Loucy (cell line): ENCODE data around the gene IL16.

Experiments
- H2AFZ ChIP-seq: fragments of 200-600 bp; sonication (generic); 2 replicates; pipeline ENCODE4 v1.6.0; 2016; ENCODE audit warnings: antibody characterized with exemption, mild to moderate bottlenecking, low read length, moderate library complexity
- H3F3A ChIP-seq: fragments of 200-600 bp; 2 replicates; pipeline ENCODE4 v1.6.0; 2016; ENCODE audit warnings: antibody characterized with exemption, low read depth, mild to moderate bottlenecking
- H3K27me3 ChIP-seq: fragments of 200-600 bp; sonication (generic); 2 replicates; pipeline ENCODE4 v1.6.1; 2014; ENCODE audit warnings: low read length, mild to moderate bottlenecking; ENCODE audit not compliant: insufficient read depth, poor library complexity, severe bottlenecking
- H3K36me3 ChIP-seq: fragments of 200-600 bp; sonication (generic); 2 replicates; pipeline ENCODE4 v1.6.1; 2016; ENCODE audit warnings: low read length; ENCODE audit not compliant: insufficient read depth
- H3K4me1 ChIP-seq: fragments of 200-600 bp; sonication (generic); 2 replicates; pipeline ENCODE4 v1.5.1; 2014; ENCODE audit warnings: low read length, mild to moderate bottlenecking; ENCODE audit not compliant: insufficient read depth, poor library complexity, severe bottlenecking
- H3K4me2 ChIP-seq: fragments of 200-600 bp; sonication (generic); 2 replicates; pipeline ENCODE4 v1.6.0; 2014; ENCODE audit warnings: antibody characterized with exemption, low read length, low read depth, mild to moderate bottlenecking; ENCODE audit not compliant: poor library complexity, severe bottlenecking
- H3K4me3 ChIP-seq: fragments of 200-600 bp; sonication (generic); 2 replicates; pipeline ENCODE4 v1.5.1; 2014; ENCODE audit warnings: low read length, mild to moderate bottlenecking, mixed read lengths; ENCODE audit not compliant: poor library complexity, severe bottlenecking
- H3K79me2 ChIP-seq: fragments of 200-600 bp; sonication (generic); 2 replicates; pipeline ENCODE4 v1.6.1; 2014; ENCODE audit warnings: low read length; ENCODE audit not compliant: insufficient read depth
- H3K9ac ChIP-seq: fragments of 200-600 bp; sonication (generic); 2 replicates; pipeline ENCODE4 v1.6.0; 2014; ENCODE audit warnings: mild to moderate bottlenecking, low read depth, low read length, moderate library complexity; ENCODE audit not compliant: poor library complexity, severe bottlenecking
- H3K9me2 ChIP-seq: fragments of 200-600 bp; sonication (generic); replicated peaks from 2 replicates; pipeline ENCODE4 v1.6.1; 2016; ENCODE audit warnings: low read depth, low read length, mixed read lengths
- H3K9me3 ChIP-seq: fragments of 200-600 bp; sonication (generic); 2 replicates; pipeline ENCODE4 v1.6.1; 2014; ENCODE audit warnings: mild to moderate bottlenecking, antibody characterized with exemption, low read length, low read depth; ENCODE audit not compliant: insufficient read depth
- H4K20me1 ChIP-seq: fragments of 200-600 bp; sonication (generic); 2 replicates; pipeline ENCODE4 v1.6.0; 2014; ENCODE audit warnings: antibody characterized with exemption, low read length, mild to moderate bottlenecking; ENCODE audit not compliant: insufficient read depth, poor library complexity, severe bottlenecking
- EZH2phosphoT487 ChIP-seq: fragments of 200-600 bp; IDR thresholded peaks from 2 replicates; pipeline ENCODE4 v1.6.1; 2018; ENCODE audit warnings: antibody characterized with exemption, mild to moderate bottlenecking, moderate library complexity, borderline replicate concordance
- TF ChIP-seq, protein P1 (sequence below): fragments of 200-600 bp; sonication (generic); conservative IDR thresholded peaks from 2 replicates; pipeline ENCODE4 v1.5.1; 2014; ENCODE audit warnings: mild to moderate bottlenecking, antibody characterized with exemption, low read length

The IL16 gene

DNA sequence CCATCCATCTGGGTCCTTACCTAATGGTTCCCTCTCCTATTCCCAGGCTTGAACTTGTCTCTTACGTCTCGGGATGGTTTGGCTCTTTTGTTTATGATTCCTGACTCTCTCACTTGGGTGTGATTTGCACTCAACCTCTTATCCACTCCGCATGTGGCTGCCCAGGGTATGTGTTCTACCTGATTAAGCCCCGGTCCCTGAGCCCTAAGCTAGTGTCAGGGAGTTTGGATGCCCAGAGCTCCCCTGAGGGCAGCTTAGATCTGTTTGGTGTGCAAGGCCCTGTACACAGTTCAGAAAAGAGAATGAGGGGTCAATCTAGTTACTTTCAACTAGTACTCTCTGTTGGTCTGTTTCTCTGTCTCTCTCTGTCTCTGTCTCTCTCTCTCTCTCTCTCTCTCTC is 143.2 kb downstream of the IL16 start:
- TF ChIP-seq, protein P1, sequence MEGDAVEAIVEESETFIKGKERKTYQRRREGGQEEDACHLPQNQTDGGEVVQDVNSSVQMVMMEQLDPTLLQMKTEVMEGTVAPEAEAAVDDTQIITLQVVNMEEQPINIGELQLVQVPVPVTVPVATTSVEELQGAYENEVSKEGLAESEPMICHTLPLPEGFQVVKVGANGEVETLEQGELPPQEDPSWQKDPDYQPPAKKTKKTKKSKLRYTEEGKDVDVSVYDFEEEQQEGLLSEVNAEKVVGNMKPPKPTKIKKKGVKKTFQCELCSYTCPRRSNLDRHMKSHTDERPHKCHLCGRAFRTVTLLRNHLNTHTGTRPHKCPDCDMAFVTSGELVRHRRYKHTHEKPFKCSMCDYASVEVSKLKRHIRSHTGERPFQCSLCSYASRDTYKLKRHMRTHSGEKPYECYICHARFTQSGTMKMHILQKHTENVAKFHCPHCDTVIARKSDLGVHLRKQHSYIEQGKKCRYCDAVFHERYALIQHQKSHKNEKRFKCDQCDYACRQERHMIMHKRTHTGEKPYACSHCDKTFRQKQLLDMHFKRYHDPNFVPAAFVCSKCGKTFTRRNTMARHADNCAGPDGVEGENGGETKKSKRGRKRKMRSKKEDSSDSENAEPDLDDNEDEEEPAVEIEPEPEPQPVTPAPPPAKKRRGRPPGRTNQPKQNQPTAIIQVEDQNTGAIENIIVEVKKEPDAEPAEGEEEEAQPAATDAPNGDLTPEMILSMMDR: no peak
- no peak for TF ChIP-seq EZH2phosphoT487
- Histone ChIP-seq H3F3A (no peaks in the 10 kb centered on the region), H3K4me3 (no peak overlapping the region), H4K20me1 (no peaks in the 10 kb centered on the region), H3K4me2 (no peak overlapping the region), H3K4me1 (peaks cover 4% of the 10 kb centered on the region), H3K9ac (no peak overlapping the region), H3K9me2 (no peaks in the 10 kb centered on the region), H3K36me3 (no peaks in the 10 kb centered on the region), H3K79me2 (no peaks in the 10 kb centered on the region), H2AFZ (no peak overlapping the region), H3K9me3 (no peaks in the 10 kb centered on the region), H3K27me3 (no peaks in the 10 kb centered on the region)

DNA sequence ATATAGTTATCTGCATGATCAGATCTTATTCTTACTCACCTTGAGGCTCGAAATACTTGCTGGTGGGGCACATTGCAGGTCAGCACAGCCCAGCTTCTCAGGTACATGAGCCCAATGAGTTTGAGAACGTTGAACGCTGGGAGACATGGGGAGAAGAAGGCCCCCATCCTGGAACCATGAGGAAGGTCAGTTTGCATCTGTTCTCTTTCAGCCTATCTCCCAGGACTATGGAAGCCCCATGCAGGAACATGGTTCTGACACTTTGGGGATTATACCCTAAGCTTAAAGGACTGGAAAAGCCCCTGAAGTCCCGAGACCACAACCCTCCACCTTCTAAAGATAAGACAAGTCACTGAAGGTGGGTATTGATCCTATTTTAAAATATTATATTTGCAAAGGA is 144.7 kb downstream of the IL16 start:
- Histone ChIP-seq H3K27me3 (no peaks in the 10 kb centered on the region), H3F3A (no peaks in the 10 kb centered on the region), H2AFZ (no peak overlapping the region), H3K9ac (no peak overlapping the region), H3K36me3 (no peaks in the 10 kb centered on the region), H3K4me2 (no peak overlapping the region), H3K9me3 (no peaks in the 10 kb centered on the region), H3K79me2 (no peaks in the 10 kb centered on the region), H3K4me3 (no peak overlapping the region), H3K4me1 (peaks cover 4% of the 10 kb centered on the region), H4K20me1 (no peaks in the 10 kb centered on the region), H3K9me2 (no peaks in the 10 kb centered on the region)
- TF ChIP-seq, protein P1: no peak
- no peak for TF ChIP-seq EZH2phosphoT487

DNA sequence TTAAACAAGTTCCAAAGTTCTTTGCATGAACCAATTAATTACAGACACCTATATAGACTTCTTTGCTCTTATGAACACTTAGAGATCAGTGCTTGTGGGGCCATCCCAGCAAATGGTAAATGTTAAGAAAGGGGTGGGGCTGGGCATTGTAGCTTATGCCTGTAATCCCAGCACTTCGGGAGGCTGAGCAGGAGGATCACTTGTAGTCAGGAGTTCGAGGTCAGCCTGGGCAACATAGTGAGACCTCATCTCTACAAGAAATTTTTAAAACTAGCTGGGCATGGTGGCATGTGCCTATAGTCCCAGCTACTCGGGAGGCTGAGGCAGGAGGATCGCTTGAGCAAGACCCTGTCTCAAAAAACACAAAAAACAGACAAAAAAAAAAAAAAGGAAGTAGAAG is 146.7 kb downstream of the IL16 start:
- Histone ChIP-seq H3K9me2 (no peaks in the 10 kb centered on the region), H3K79me2 (no peaks in the 10 kb centered on the region), H3K9ac (no peak overlapping the region), H3K9me3 (no peaks in the 10 kb centered on the region), H3K4me2 (no peak overlapping the region), H2AFZ (no peak overlapping the region), H3K4me3 (no peak overlapping the region), H4K20me1 (no peaks in the 10 kb centered on the region), H3K4me1 (peaks cover 3% of the 10 kb centered on the region), H3K36me3 (no peaks in the 10 kb centered on the region), H3K27me3 (no peaks in the 10 kb centered on the region), H3F3A (no peaks in the 10 kb centered on the region)
- no peak for TF ChIP-seq EZH2phosphoT487
- TF ChIP-seq, protein P1: no peak
